ENCODE results near the gene POLR3E.
"Not testable (repeated sequence)": the region's sequence is repeated elsewhere in the genome, so short reads cannot be mapped to it uniquely, and the experiment has no call there.

POLR3E gene

DNA sequence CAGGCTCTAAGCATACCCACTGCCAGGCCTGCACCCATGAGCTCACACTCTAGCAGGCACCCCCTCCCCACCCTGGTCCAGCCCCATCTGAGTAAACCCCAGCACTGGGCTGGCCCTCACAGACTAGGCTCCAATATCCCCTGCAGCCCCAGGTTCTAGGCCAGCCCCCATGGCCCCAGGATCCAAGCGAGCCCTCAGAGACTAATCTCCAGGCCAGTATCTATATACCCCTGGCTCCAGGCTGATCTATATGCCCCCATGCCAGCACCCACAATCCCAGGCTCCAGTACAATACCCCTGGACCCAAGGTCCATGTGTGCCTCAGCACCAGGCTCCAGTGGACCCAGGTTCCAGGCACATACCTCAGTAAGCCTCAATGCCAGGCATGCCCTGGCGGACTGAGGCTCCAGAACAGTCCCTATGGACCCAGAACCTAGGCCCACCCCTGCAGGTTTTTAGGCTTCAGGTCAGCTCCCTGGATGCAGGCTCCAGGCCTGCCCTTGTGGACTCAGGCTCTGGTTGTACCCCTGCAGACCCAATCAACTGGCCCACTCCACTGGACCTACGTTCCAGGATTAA, 38.5 kb downstream of the POLR3E start:
- no peak for DNase-seq (ENCODE audit: low read depth)

DNA sequence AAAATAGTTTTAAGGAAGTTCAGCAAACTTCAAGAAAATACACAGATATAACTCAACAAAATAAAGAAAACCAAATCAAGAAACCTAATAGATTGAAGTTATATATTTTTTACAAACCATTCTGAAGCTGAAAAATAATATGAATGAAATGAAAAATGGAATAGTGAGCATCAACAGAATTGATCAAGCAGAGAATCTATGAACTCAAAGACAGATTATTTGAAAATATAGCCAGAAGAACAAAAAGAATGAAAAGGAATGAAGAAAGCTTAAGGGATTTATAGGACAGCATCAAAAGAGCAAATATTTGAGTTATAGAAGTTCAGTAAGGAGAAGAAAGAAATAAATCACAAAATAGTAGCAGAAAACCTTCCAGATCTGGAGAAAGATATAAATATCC, 39.4 kb downstream of the POLR3E start:
- no peak for DNase-seq (ENCODE audit: low read depth)

DNA sequence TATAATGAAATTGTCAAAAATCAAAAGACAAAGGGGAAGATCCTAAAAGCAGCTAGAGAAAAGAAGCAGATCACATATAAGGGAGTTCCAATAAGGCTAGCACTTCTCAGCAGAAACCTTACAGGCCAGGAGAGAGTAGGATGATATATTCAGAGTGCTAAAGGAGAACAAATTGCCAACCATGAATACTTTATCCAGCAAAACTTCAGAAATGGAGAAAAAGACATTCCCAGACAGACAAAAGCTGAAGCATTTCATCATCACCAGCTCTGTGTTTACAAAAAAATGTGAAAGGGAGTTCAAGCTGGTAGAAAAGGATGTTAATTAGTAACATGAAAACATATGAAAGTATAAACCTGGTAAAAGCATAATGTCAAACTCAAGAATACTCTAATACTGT, 39.8 kb downstream of the POLR3E start:
- DNase-seq (ENCODE audit: low read depth), result no peak

DNA sequence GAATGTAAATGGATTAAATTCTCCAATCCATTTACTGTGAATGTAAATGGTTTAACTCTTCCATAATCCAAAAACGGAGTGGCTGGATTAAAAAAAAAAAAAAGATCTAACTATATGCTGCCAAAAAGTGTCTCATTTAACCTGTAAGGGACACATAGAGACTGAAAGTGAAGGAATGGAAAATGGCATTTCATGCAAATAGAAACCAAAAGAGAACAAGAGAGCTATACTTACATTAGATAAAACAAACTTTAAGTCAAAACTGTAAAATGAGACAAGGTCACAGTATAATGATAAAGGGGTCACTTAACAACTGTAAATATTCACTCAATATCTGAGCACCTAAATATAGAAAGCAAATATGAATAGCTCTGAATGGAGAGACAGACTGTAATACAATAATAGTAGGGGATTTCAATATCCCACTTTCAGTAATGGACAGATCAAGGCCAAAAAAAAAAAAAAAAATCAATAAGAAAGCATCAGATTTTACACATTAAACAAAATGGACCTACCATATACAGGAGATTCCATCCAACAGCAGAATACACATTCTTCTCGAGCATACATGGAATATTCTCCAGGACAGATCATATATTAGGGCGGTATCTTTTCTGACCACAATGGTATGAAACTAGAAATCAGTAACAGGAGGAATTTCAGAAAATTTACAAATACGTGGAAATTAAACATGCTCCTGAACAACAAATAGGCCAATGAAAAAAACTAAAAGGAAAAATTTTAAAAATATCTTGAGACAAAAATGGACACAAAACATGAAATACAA, 40.8 kb downstream of the POLR3E start:
- no peak for DNase-seq (ENCODE audit: low read depth)

DNA sequence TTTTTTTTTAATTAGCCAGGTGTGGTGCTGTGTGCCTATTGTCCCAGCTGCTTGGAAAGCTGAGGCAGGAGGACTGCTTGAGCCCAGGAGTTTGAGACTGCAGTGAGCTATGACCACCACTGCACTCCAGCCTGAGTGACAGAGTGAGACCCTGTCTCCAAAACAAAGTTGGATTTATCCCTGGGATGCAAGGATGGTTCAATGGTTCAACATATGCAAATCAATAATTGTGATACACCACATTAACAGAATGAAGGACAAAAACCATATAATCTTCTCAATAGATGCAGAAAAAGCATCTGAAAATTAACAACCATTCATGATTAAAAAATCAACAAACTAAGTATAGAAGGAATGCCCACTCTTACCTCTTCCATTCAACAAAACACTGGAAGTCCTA, 43.7 kb downstream of the POLR3E start:
- DNase-seq (ENCODE audit: low read depth), result no peak

DNA sequence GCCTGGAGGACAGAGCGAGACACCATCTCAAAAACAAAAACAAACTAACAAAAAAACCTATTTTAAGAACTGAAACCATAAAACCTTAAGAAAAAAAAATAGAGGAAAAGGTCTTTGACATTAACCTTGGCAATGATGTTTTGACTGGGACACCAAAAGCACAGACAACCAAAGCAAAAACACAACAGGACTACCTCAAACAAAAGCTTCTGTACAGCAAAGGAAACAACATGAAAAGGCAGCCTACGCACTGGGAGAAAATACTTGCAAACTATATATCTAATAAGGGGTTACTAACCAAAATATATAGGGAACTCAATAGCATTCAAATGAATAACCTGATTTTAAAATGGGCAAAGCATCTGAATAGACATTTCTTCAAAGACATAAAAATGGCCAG, 44.9 kb downstream of the POLR3E start:
- DNase-seq (ENCODE audit: low read depth), result no peak

DNA sequence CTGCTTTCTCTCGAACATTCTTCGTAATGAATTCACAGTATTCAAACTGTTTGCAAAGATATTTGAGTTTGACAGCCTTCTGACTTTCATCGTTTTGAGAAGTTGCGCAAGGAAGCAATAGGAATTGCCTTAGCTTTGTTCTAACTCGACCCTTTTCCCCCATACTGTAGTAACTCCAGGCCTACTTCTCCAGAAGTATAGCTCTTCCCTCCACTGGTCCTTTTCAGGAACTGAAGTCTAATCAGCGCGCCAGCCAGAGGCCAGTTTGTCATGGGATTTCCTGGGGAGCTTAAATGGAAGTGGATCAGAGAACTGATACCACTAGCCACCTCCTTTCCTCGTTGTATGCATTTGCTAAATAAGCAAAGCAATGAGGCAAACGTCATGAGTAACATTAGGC, 49.3 kb downstream of the POLR3E start:
- DNase-seq (ENCODE audit: low read depth), result no peak

DNA sequence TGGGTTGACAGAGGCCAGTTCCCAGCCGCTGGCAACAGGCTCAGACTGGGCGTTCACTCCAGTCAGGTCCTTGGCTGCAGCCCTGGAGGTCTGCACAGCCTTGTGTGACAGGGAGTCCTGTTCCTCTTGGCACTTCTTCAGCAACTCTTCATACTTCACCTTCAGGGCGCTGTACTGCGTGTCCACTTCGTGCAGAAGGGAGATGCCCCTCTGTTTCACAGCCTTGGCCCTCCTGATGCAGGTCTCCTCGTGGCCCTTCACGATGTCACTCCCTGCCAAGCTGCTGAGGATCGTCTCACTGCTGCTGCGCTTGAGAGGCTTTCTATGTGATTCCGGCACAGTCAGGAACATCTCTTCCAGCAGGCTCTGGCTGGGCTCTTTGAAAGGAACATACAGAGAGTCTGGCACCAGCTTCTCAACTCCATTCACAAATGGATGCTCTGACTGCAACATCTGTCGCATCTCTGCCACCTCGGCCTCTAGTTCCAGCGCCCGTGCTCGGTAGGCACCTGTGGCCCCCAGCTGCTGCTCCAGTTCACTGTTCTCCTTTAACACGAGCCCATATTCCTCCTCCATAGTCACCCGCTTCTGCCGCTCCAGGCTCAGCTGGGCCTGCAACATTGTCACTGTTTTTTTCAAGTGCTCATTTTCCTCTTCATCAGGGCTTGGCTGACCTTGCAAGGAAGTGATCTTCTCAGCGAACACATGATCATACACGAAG, 50.1 kb downstream of the POLR3E start:
- DNase-seq (ENCODE audit: low read depth), result no peak

DNA sequence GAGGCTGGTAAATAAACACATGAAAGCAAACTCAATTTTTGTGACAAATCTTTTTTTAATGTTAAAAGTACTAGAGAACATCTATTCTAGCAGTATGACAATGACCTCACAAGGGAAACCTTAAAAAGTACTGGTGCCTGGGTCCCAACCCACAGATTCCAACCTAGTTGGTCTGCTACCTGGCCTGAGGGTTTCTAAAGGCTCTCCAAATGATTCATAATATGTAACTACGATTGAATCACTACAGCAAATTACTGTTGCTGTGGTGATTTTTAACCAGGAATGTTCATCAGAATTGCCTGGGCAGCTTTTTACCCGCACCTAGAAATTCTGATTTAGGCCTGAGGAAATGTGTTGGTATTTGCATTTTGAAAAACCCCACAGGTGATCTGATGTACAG, 51.1 kb downstream of the POLR3E start:
- no peak for DNase-seq (ENCODE audit: low read depth)

DNA sequence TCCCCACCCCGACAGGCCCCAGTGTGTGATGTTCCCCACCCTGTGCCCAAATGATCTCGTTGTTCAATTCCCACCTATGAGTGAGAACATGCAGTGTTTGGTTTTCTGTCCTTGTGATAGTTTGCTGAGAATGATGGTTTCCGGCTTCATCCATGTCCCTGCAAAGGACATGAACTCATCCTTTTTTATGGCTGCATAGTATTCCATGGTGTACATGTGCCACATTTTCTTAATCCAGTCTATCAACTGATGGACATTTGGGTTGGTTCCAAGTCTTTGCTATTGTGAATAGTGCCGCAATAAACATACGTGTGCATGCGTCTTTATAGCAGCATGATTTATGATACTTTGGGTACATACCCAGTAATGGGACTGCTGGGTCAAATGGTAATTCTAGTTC, 53.8 kb downstream of the POLR3E start:
- not testable (repeated sequence) for DNase-seq (ENCODE audit: low read depth)

DNA sequence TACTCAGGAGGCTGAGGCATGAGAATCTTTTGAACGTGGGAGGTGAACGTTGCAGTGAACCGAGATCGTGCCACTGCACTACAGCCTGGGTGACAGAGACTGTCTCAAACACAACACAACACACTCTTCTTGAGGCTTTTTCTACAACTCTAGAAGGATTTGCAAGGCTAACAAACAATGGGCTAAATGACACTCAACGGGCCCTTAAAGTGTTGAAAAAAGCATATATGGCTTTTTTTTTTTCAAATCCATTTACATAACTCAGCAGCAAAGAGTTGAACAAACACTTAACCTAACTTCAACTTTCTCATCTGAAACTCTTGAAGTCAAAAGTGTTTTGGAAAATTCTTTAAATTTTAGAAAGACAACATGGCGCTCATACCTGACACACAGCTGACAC, 54.9 kb downstream of the POLR3E start:
- no peak for DNase-seq (ENCODE audit: low read depth)

DNA sequence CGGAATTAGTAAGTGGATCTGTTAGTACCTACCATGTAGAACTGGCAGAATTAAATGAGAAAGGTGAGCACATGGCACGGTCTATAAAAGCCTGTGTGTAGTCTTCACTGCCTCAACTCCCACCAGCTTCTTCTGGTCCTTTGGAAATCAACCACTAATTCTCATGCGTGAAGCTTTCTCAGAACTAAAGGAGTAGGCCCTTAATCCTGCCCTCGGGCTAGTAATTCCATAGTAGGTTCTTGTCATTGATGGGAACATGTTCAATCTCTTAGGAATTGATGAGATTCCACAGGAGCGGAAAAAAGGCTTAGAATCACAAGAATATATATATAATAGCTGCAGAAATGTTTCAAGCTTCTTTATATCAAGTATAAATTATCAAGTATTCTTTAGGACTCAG, 55.5 kb downstream of the POLR3E start:
- no peak for DNase-seq (ENCODE audit: low read depth)

DNA sequence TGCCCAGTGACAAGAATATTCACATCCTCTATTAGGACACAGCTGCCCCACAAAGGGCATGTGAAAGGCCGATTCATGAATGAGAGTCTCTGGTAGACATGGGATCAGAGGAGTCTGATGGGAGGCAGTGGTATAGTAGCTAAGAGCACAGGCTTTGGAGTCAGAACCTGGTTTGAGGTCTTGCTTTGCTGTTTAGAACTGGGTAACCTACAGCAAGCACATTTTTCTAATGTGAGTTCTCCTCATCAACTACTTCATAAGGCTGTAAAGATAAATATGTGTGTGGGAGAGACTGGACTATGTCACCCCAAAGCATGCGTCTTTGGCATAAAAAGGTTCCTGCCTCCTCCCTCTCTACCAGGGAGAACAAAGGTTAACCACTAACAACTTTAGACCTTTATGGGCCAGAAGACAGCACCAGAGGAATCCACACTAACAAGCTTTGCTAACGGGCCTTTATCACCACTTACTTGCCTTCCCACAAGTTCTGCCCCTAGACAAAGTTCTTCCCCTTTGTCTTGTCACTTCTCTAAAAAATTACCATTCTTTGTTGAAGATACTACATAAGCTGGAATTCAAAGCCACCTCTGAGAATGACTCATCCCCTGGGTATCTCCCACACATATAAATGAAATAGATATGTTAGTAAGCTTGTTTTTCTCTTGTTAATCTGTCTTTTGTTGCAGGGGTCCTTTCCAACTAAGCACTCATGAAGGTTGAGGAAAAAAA, 56.1 kb downstream of the POLR3E start:
- DNase-seq (ENCODE audit: low read depth), result no peak

DNA sequence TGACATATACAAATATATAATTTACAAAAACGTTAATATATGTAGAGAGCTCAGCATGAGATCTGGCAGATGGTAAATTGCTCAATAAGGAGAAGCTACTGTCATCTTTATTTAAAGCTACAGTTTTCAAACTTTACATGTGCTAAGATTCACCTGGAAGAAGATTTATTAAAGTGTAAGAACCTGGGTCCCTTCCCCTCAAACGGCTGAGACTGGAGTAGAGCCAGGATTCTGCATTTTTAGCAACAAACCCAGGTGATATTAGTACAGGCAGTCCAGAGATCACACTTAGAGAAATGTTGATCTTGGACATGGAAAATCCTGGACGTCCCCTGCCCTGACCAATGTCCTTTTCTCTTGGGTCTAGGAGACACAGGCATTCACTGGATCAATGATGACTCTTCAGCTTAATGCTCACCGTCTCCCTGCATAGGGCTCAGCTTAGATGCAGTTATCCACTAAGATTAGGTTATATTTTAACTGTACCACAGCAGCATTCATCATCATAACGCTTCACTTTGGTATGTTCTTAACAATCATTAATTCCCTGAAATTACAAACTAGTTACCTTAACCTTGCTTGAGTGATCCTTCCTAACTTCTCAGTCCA, 56.8 kb downstream of the POLR3E start:
- DNase-seq (ENCODE audit: low read depth), result no peak

DNA sequence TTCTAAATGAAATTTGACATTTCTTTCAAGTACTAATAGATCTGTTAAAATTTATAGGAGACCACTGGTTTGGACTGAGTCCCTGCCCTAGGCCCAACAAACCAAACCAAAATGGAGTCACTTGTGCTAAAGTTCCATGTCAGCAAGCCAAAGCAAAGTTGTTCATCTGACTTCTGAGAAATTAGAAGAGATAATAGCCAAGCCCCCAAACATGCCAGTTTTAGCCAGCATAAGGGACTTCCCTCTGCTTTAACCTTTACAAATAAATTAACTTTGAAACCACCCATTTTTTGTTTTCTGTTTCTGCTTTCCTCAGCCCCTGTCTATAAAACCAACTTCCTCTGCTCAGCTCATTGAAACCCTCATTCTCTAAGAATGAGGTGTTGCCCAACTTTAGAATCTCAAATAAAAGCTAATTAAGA, 58.3 kb downstream of the POLR3E start:
- no peak for DNase-seq (ENCODE audit: low read depth)

DNA sequence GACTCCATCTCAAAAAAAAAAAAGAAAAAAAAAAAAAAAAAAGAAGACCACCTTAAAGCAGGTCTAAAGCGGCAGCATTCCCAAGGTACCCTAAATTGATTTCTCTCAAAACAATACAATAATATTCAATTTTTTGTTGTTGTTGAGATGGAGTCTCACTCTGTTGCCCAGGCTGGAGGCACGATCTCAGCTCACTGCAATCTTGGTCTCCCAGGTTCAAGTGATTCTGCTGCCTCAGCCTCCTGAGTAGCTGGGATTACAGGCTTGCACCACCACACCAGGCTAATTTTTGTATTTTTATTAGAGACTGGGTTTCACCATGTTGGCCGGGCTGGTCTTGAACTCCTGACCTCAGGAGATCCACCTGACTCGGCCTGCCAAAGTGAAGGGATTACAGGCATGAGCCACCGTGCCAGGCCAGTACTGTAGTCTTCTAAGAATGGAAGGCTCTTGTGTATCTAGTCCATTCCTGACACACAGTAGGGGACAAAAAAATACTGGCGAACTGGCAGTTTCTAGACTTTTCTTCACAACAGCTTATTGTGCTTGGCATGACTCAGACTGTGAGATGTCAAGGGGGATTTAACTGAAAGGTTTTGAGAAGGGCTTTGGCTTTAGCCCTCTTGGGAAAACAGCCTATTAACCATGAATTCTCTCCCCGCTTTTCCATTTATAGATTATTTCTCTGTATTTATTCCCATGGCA, 59.9 kb downstream of the POLR3E start:
- no peak for DNase-seq (ENCODE audit: low read depth)

DNA sequence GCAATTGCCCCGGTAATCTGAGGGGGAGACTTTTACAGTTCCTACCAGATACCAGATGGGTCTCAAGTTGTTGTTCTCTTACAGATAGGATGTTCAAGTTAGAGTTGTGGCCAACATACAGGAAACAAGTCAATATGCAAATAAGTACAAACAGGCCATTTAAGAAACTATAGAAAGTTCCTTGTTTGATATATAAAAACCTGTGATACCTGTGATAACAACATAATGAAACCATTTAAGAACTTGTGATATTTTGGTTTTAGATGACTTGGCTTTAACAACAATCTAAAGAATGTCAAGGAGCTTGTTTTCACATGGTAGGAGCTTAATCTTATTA, 60.4 kb downstream of the POLR3E start:
- no peak for DNase-seq (ENCODE audit: low read depth)

DNA sequence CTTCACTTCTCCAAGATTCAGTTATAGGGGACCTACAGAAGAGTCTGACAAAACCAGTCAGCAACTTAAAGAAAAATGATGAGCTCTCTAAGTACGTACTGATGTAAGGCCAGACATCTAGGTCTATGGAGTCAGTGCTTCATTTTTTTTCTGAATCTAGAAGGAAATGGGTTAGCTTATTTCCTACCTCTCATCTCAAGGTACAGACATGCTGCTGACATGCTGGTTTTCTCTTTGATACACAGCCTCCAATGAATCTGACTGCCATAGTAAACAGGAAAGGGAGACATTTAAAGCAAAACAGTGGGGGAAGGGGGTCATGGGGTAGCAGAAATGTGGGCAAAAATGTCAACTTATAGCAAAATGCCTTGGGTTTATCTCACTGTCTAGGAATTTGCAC, 60.8 kb downstream of the POLR3E start:
- no peak for DNase-seq (ENCODE audit: low read depth)

DNA sequence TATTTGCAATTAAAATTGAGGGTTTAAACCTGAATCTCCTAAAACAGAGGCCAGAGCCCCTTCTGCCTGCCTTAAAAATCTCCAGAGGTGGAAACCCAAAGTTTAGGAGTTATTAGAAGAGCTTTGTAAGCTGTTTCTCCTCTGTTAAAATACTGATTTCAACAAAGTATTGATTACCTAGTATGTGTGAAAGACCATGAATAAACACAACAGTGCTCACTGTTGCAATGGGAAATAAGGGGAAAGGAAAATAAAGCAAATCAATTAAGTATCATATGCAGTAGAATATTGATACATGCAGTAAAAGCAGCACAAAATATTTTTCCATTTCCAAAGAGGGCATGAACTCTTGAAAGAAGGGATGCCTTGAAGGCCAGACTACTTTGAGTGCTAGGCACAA, 62.5 kb downstream of the POLR3E start:
- DNase-seq (ENCODE audit: low read depth), result no peak

DNA sequence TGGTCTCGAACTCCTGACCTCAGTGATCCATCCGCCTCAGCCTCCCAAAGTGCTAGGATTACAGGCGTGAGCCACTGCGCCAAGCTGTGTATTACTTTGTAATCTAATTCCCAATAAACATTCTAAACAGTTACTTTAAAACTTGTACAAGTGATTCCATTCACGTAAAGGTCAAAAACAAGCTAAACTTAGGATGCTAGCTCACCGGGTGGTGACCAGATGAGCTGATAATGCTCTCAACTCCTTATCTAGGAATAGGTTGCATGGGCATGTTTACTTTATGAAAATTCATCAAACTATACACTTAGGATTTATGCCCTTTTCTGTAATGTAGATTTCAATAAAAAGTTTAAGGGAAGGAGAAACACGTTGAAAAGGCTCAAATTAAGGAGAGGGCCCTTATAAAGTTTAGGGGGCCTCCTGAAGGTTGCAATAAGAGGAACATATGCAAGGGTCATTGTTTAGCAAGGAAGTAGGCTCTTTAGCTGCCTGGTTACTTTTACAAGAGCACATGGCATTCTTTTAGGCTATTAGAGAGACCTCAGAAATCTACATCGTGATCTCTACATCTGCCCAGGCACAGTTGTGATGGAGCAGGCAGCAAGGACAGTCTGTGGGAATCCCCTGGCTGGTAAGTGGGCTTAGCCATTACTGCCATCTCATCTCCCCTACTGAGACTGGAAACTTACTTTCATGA, 63.9 kb downstream of the POLR3E start:
- DNase-seq (ENCODE audit: low read depth), result no peak

DNA sequence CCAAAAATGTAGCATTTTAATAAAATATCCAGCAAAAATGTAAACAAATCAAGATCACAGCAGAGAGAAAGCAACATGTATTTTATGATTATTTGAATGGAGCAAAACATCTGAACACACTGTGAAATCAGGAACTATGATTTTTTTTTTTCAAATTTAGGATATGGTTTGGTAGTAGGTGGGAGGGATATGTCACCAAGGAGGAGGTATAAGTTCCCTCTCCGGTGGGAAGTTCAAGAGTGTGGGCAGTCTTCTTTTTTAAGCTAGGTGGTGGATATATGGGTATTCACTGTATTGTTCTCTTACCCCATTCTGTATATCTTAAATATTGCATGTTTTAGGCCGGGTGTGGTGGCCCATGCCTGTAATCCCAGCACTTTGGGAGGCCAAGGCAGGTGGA, 67.0 kb downstream of the POLR3E start:
- no peak for DNase-seq (ENCODE audit: low read depth)

All from stimulated activated CD8-positive, alpha-beta memory T cell treated with anti-CD3 and anti-CD28 coated beads, Interleukin-7, amount 100 ng/mL, for 24 hours (primary cell).